ENCODE measurements around the gene MALRD1.
"Not testable (repeated sequence)": the region's sequence is repeated elsewhere in the genome, so short reads cannot be mapped to it uniquely, and the experiment has no call there.

Gene MALRD1

GRCh38 chr10:19497026-19497425, 448.4 kb downstream of the MALRD1 start:
- H3K27ac ChIP-seq, result no peak overlapping the region
- no peak for TF ChIP-seq CTCF (conservative IDR thresholded peaks at IDR 0.05; ENCODE audit: low read depth)
- DNase-seq (ENCODE audit: low spot score), result no peak
- ChIA-PET CTCF (no interaction called here), POLR2A (ENCODE audit: low non-redundant PET) (no interaction called here)

GRCh38 chr10:19498393-19499290, 450.0 kb downstream of the MALRD1 start:
- no peak for TF ChIP-seq CTCF (conservative IDR thresholded peaks at IDR 0.05; ENCODE audit: low read depth)
- no peak overlapping the region for H3K27ac ChIP-seq
- ChIA-PET CTCF (interaction anchor here (0.6 kb wide), 1 partner anchor 1007 kb away, joined by 3 read pairs; no protein-coding TSS in a partner anchor), POLR2A (ENCODE audit: low non-redundant PET) (no interaction called here)
- no peak for DNase-seq (ENCODE audit: low spot score)

- ChIA-PET CTCF (interaction anchor here (0.6 kb wide), 1 partner anchor 1006 kb away, joined by 3 read pairs; no protein-coding TSS in a partner anchor), POLR2A (ENCODE audit: low non-redundant PET) (no interaction called here)
- no peak for DNase-seq (ENCODE audit: low spot score)
- H3K27ac ChIP-seq, result no peak overlapping the region
- TF ChIP-seq CTCF (conservative IDR thresholded peaks at IDR 0.05; ENCODE audit: low read depth), result no peak
These were observed 450.7 kb downstream of the MALRD1 start for GRCh38 chr10:19499291-19499770.

- TF ChIP-seq CTCF (conservative IDR thresholded peaks at IDR 0.05; ENCODE audit: low read depth), result no peak
- ChIA-PET CTCF (no interaction called here), POLR2A (ENCODE audit: low non-redundant PET) (no interaction called here)
- no peak for DNase-seq (ENCODE audit: low spot score)
- no peak overlapping the region for H3K27ac ChIP-seq
These were observed 452.4 kb downstream of the MALRD1 start for GRCh38 chr10:19500959-19501358.

GRCh38 chr10:19505320-19506312, 457.0 kb downstream of the MALRD1 start:
- H3K27ac ChIP-seq, result no peak overlapping the region
- TF ChIP-seq CTCF (conservative IDR thresholded peaks at IDR 0.05; ENCODE audit: low read depth), result no peak
- DNase-seq (ENCODE audit: low spot score), result no peak
- POLR2A ChIA-PET (ENCODE audit: low non-redundant PET), result no interaction called here
- CTCF ChIA-PET, result no interaction called here

- H3K27ac ChIP-seq; DNase-seq (ENCODE audit: low spot score); CTCF ChIA-PET; POLR2A ChIA-PET (ENCODE audit: low non-redundant PET): not testable (repeated sequence)
These were observed 461.6 kb downstream of the MALRD1 start for GRCh38 chr10:19510005-19510732.
